Stomach (tissue), 9 donors: Measurements from ENCODE around the gene GRSF1. TPM values are rescaled to one million over a fixed set of nuclear protein-coding genes. Genes with fewer than 3 reads are reported as not detected.

Experiments used
- DNase-seq, 2 donors: peaks; one replicate each; pipeline versions ENCODE4 v3.0.0 to v3.0.0-alpha.2; 2013 to 2019
- H3K27ac ChIP-seq, 5 donors: fragments of 200-600 bp in 4 of 5; sonication (generic) in 4 of 5; one replicate each; pipeline ENCODE4 v1.5.1; 2013 to 2019; ENCODE audit warnings: mild to moderate bottlenecking in 1 of 5, moderate library complexity in 1 of 5
- H3K27me3 ChIP-seq, 3 donors: fragments of 200-600 bp; sonication (generic); one replicate each; pipeline ENCODE4 v1.5.1; 2017 to 2019; ENCODE audit warnings: mixed run types in 1 of 3
- H3K36me3 ChIP-seq, 4 donors: fragments of 200-600 bp; sonication (generic); 1 replicate in 3 of 4; 2 replicates in 1 of 4; pipeline ENCODE4 v1.5.1; 2016 to 2019
- H3K4me1 ChIP-seq, 4 donors: fragments of 200-600 bp; sonication (generic); one replicate each; pipeline ENCODE4 v1.5.1; 2016 to 2019
- H3K4me3 ChIP-seq, 4 donors: fragments of 200-600 bp; sonication (generic) in 3 of 4; one replicate each; pipeline ENCODE4 v1.5.1; 2016 to 2019; ENCODE audit warnings: mild to moderate bottlenecking in 1 of 4
- H3K9me3 ChIP-seq, 4 donors: fragments of 200-600 bp; sonication (generic); one replicate each; pipeline ENCODE4 v1.5.1; 2016 to 2019
- CTCF ChIP-seq, 7 experiments: fragments of 450-650 bp in 4 of 7; fragments of 200-600 bp in 3 of 7; sonication (generic) in 3 of 7; IDR thresholded peaks; one replicate each; pipeline ENCODE4 v1.5.1; 2016 to 2019; ENCODE audit warnings: antibody characterized with exemption in 7 of 7, control low read depth in 2 of 7, mild to moderate bottlenecking in 1 of 7
- EP300 ChIP-seq: sonication (generic); formaldehyde crosslinking; IDR thresholded peaks from one replicate; pipeline ENCODE4 v1.6.1; 2017; ENCODE audit warnings: antibody characterized with exemption
- POLR2A ChIP-seq, 4 donors: fragments of 450-650 bp; IDR thresholded peaks; one replicate each; pipeline ENCODE4 v1.6.1; 2016; ENCODE audit warnings: antibody characterized with exemption in 4 of 4, control low read depth in 2 of 4, mild to moderate bottlenecking in 1 of 4, moderate library complexity in 1 of 4
- POLR2AphosphoS5 ChIP-seq, 3 donors: sonication (generic); formaldehyde crosslinking; IDR thresholded peaks; one replicate each; pipeline ENCODE4 v1.6.1; 2016; ENCODE audit warnings: antibody characterized with exemption in 3 of 3
- WGBS, 5 donors: extraction: QIAGEN DNeasy Blood & Tissue Kit in 3 of 5; methylation state at CpG; one replicate each; pipeline versions ENCODE4 v1.1.5 to v1.1.7; 2013 to 2018; 5-methylcytosine and 5-hydroxymethylcytosine counted together
- intact Hi-C: fragments of 100-400 bp; cut with DNase I; formaldehyde crosslinking; loops from one replicate; pipeline ENCODE4 v1.15.1; 2023; ENCODE audit warnings: low total_unique reads
- polyA plus RNA-seq, 3 donors: library from polyadenylated mRNA; stranded (reverse); fragments of 200-250 nt; gene quantifications; one replicate each; pipeline ENCODE4 v1.2.3, GENCODE V29; 2013
- total RNA-seq, 5 donors: library from RNA; depleted of rRNA; stranded (reverse); fragments of >200 nt; gene quantifications; one replicate each; pipeline versions ENCODE4 v1.1.0 to v1.2.3, GENCODE V29; 2014 to 2016
- donor health status: healthy with polysubstance abuse.
- donor health status: Bipolar disorder and iron deficiency.
- donor health status: healthy.

Gene GRSF1
- total and polyA plus RNA-seq, 8 donors: 24.0 to 86.5 (median 56.4) TPM

GRCh38 chr4:70808151-70808550 is 31.5 kb downstream of the GRSF1 start:
- Histone ChIP-seq H3K4me3 (no peak overlapping the region), H3K4me1 (no peaks in the 10 kb centered on the region), H3K9me3 (no peaks in the 10 kb centered on the region), H3K27ac (no peak overlapping the region), H3K27me3 (no peaks in the 10 kb centered on the region), H3K36me3 (peaks cover 0 to 49% (median 24%) of the 10 kb centered on the region in 4 donors)
- no peak for DNase-seq
- intact Hi-C loops: no loop called here
- TF ChIP-seq POLR2AphosphoS5 (IDR thresholded peaks at IDR 0.05): no peak
- no peak for TF ChIP-seq POLR2A (IDR thresholded peaks at IDR 0.05)
- TF ChIP-seq EP300: no peak
- TF ChIP-seq CTCF (IDR thresholded peaks at IDR 0.05): no peak
- 85 to 93% (median 86%) methylated on average over 1 of the region's 1 CpG for WGBS, 5 donors

GRCh38 chr4:70802928-70803580 is 36.6 kb downstream of the GRSF1 start:
- 76 to 85% (median 82%) methylated on average over 5 of the region's 5 CpGs for WGBS, 5 donors
- peaks cover 0 to 62% (median 54%) of the 10 kb centered on the region in 4 donors for H3K36me3 ChIP-seq
- H3K4me3 ChIP-seq: no peak overlapping the region
- H3K27me3 ChIP-seq: no peaks in the 10 kb centered on the region
- intact Hi-C loops: no loop called here
- H3K4me1 ChIP-seq: no peaks in the 10 kb centered on the region
- peak in 1 of 2 donors; percentile 10 for DNase-seq
- no peaks in the 10 kb centered on the region for H3K9me3 ChIP-seq
- H3K27ac ChIP-seq: no peak overlapping the region
- TF ChIP-seq EP300: no peak
- no peak for TF ChIP-seq POLR2AphosphoS5 (IDR thresholded peaks at IDR 0.05)
- TF ChIP-seq CTCF (IDR thresholded peaks at IDR 0.05): no peak
- no peak for TF ChIP-seq POLR2A (IDR thresholded peaks at IDR 0.05)

GRCh38 chr4:70801265-70801809 is 38.4 kb downstream of the GRSF1 start:
- intact Hi-C loops: no loop called here
- peak in 1 of 2 donors; percentile 9 for DNase-seq
- peaks cover 0 to 71% (median 65%) of the 10 kb centered on the region in 4 donors for H3K36me3 ChIP-seq
- TF ChIP-seq POLR2A (IDR thresholded peaks at IDR 0.05): no peak
- WGBS, 5 donors: 80 to 89% (median 84%) methylated on average over 1 of the region's 1 CpG
- no peaks in the 10 kb centered on the region for H3K4me1 ChIP-seq
- H3K9me3 ChIP-seq: no peaks in the 10 kb centered on the region
- H3K27ac ChIP-seq: no peak overlapping the region
- H3K4me3 ChIP-seq: no peak overlapping the region
- H3K27me3 ChIP-seq: no peaks in the 10 kb centered on the region

- DNase-seq: no peak
- intact Hi-C loops: no loop called here
- Histone ChIP-seq H3K4me1 (no peaks in the 10 kb centered on the region), H3K9me3 (no peaks in the 10 kb centered on the region), H3K4me3 (no peak overlapping the region), H3K36me3 (peaks cover 15 to 99% (median 97%) of the 10 kb centered on the region in 4 donors), H3K27me3 (no peaks in the 10 kb centered on the region), H3K27ac (no peak overlapping the region)
- TF ChIP-seq CTCF (IDR thresholded peaks at IDR 0.05) (no peak), POLR2A (IDR thresholded peaks at IDR 0.05) (no peak), POLR2AphosphoS5 (IDR thresholded peaks at IDR 0.05) (no peak), EP300 (no peak)
- WGBS, 5 donors: 90 to 93% (median 92%) methylated on average over 6 of the region's 6 CpGs
Observed at GRCh38 chr4:70793626-70794025, 46.1 kb downstream of the GRSF1 start.

GRCh38 chr4:70788733-70789132 is 51.0 kb downstream of the GRSF1 start:
- H3K4me1 ChIP-seq: no peaks in the 10 kb centered on the region
- WGBS, 5 donors: 88 to 100% (median 93%) methylated on average over 1 of the region's 1 CpG
- H3K36me3 ChIP-seq: peaks cover 28 to 99% (median 96%) of the 10 kb centered on the region in 4 donors
- H3K4me3 ChIP-seq: no peak overlapping the region
- intact Hi-C loops: no loop called here
- no peaks in the 10 kb centered on the region for H3K9me3 ChIP-seq
- TF ChIP-seq EP300 (no peak), POLR2A (IDR thresholded peaks at IDR 0.05) (no peak), CTCF (IDR thresholded peaks at IDR 0.05) (no peak), POLR2AphosphoS5 (IDR thresholded peaks at IDR 0.05) (no peak)
- H3K27ac ChIP-seq: no peak overlapping the region
- DNase-seq: no peak
- no peaks in the 10 kb centered on the region for H3K27me3 ChIP-seq
